ENCODE data around the gene DNA2. TPM values are rescaled to one million over a fixed set of nuclear protein-coding genes. Genes with fewer than 3 reads are reported as not detected.

The DNA2 gene
- total RNA-seq, 1 experiment from 2014 or later, result 43.4 TPM

- Histone ChIP-seq H2AFZ (ENCODE audit: low read length) (no peak overlapping the region), H2BK120ac (ENCODE audit: low read depth, low read length, poor library complexity, severe bottlenecking) (no peak overlapping the region), H2BK12ac (ENCODE audit: insufficient read length, low read depth, low read length) (no peak overlapping the region), H3K4me2 (ENCODE audit: insufficient read depth, insufficient read length, low read length) (no peak overlapping the region), H3K18ac (ENCODE audit: insufficient read length, low read depth, low read length) (no peak overlapping the region), H4K91ac (ENCODE audit: insufficient read length, low read depth, low read length) (no peak overlapping the region), H3K79me2 (ENCODE audit: insufficient read depth, low read length) (no peaks in the 10 kb centered on the region), H3K4ac (ENCODE audit: low read depth, low read length) (no peak overlapping the region), H3K27ac (ENCODE audit: insufficient read length, low read depth, low read length) (no peak overlapping the region), H4K20me1 (ENCODE audit: control insufficient read depth, insufficient read depth, insufficient read length) (no peaks in the 10 kb centered on the region), H3K14ac (ENCODE audit: insufficient read depth, low read length) (no peak overlapping the region), H2BK20ac (ENCODE audit: low read depth, low read length, poor library complexity, severe bottlenecking) (no peak overlapping the region), H3T11ph (ENCODE audit: low read length) (no peak overlapping the region), H3K9me3 (ENCODE audit: control insufficient read depth, low read depth, low read length) (no peaks in the 10 kb centered on the region), H2AK5ac (ENCODE audit: insufficient read length, low read length) (no peak overlapping the region), H3K23me2 (ENCODE audit: insufficient read length, low read depth, low read length, poor library complexity, severe bottlenecking) (no peaks in the 10 kb centered on the region), H3K4me1 (ENCODE audit: insufficient read depth, low read length) (peaks cover 2% of the 10 kb centered on the region; the same call in 1 of the 2 replicates), H3K9ac (ENCODE audit: extremely low read depth, insufficient read length, low read length) (no peak overlapping the region), H2BK5ac (ENCODE audit: insufficient read length, low read length) (no peak overlapping the region), H2BK15ac (ENCODE audit: low read depth, low read length) (no peak overlapping the region), H3K23ac (ENCODE audit: insufficient read length, low read depth, low read length) (no peak overlapping the region), H3K56ac (ENCODE audit: insufficient read length, low read depth, low read length) (no peak overlapping the region), H4K8ac (replicated peaks; ENCODE audit: insufficient read length, low read depth, low read length) (no peak overlapping the region), H4K5ac (ENCODE audit: insufficient read length, low read depth, low read length) (no peak overlapping the region), H3K79me1 (ENCODE audit: insufficient read depth, low read depth, low read length, poor library complexity, severe bottlenecking) (no peaks in the 10 kb centered on the region), H3K27me3 (ENCODE audit: insufficient read depth, low read length) (no peaks in the 10 kb centered on the region)
- no peak for TF ChIP-seq CTCF (conservative IDR thresholded peaks at IDR 0.05)
- no peaks in the 10 kb centered on the region for H3K9me3 Mint-ChIP-seq
- no peak overlapping the region for H3K4me3 Mint-ChIP-seq
- H3K4me1 Mint-ChIP-seq, result peaks cover 14 to 22% of the 10 kb centered on the region in 2 experiments
- H3K27ac Mint-ChIP-seq, result no peak overlapping the region; a peak in 1 of 7 replicates
- no CpG with 5 or more reads among the region's 6 CpGs for WGBS (ENCODE audit: extremely low coverage, insufficient read length, low lambda C conversion rate)
- DNase-seq, result no peak
- H3K36me3 Mint-ChIP-seq (ENCODE audit: insufficient read depth in 1 of 3, low read depth in 3 of 3), result peaks cover 3 to 15% (median 4%) of the 10 kb centered on the region in 3 experiments; a peak in 6 of 7 replicates
- H3K27me3 Mint-ChIP-seq (ENCODE audit: low read depth), result no peaks in the 10 kb centered on the region
Observed at GRCh38 chr10:68499544-68499943, 27.8 kb upstream of the DNA2 start.

All from H9 (cell line).